ENCODE results near the gene NPBWR2. TPM values are rescaled to one million over a fixed set of nuclear protein-coding genes. Genes with fewer than 3 reads are reported as not detected.

NPBWR2 gene
- total RNA-seq, 1 donor from 2014 or later: not detected

DNA sequence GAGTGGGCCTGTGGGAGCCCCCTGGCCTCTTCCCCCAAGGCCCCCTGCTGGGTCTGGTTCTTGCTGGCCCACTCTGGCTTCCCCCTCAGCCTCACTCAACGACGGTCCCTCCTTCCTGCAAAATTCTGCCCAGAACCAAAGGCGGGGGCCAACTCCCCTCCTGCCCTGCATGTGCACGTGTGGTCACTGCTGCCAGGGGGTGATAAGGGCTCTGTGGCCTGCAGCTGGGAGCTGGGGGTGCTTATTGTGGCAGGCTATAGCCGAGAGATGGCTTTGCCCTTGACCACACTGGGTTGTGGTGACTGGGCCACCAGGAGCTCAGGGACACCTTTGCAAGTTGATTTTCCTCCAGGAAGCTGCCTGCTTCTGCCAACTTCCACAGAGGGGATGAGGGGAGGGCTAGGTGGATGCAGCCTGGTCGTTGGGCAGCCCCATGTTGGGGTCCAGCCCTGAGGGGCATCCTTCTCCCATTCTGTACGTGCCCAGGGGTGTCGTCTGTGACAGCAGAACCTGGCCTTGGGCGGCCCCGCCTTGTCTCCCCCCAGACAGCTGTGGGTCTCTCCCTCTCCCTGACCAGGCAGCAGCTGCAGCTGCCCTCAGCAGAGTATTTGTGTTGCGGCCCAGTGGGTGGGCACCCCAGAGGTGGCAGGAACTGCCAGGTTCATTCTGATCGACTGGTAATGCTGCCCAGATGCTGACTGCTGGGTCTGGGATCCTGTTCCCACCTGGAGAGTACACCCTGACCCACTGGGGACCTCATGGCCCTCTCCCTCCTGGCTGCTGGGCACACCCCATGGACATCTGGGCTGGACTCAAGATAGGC is 38.8 kb downstream of the NPBWR2 start:
- intact Hi-C loops (cut with micrococcal nuclease): loop anchor here (10.0 kb wide), 2 partner anchors 204 to 444 kb away; partner anchors contain the start of genes ABHD16B, GMEB2 and TPD52L2
- H3K27me3 Mint-ChIP-seq: no peaks in the 10 kb centered on the region
- peak overlapping the region; percentile 15 for H3K27ac Mint-ChIP-seq
- peaks cover 13% of the 10 kb centered on the region for H3K36me3 Mint-ChIP-seq (ENCODE audit: low read depth)
- no peaks in the 10 kb centered on the region for H3K9me3 Mint-ChIP-seq
- DNase-seq: no peak
- H3K4me3 Mint-ChIP-seq: peak overlapping the region; percentile 34
- peaks cover 40% of the 10 kb centered on the region for H3K4me1 Mint-ChIP-seq

GRCh38 chr20:64067733-64068307 is 39.5 kb downstream of the NPBWR2 start:
- peaks cover 41% of the 10 kb centered on the region for H3K4me1 Mint-ChIP-seq

DNA sequence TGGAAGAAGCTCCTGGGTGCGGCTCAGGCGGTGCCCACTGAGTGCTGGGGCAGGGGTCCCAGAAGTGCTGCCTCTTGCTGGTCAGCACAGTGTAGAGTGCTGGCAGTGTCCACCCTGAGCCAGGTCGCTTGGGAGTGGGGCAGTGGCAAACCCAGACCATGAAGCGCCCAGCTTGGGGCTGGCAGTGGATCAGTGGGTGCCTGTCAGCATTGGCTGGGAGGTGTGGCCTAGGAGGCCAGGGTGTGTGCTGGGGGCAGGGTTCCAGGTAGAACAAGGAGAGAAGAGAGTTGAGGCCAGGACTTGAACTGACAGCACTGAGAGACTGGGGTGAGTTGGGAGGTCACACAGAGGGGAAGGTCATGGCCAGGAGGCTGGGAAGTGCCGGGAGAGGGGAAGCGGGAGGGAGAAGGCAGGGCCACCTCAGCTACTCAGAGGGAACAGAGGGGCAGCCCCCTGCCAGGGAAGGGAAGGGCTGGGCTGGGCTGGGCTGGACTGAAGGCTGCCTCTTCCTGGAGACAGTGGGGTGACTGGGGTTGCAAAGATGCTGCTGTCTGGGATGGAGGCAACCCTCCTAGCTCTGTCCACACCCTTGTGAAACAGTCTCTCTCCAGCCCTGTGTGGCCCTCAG is 40.2 kb downstream of the NPBWR2 start:
- Mint-ChIP-seq H3K4me1 (peaks cover 45% of the 10 kb centered on the region), H3K27me3 (no peaks in the 10 kb centered on the region), H3K27ac (peak overlapping the region; percentile 88), H3K36me3 (ENCODE audit: low read depth) (peaks cover 6% of the 10 kb centered on the region), H3K4me3 (peak overlapping the region; percentile 76), H3K9me3 (no peaks in the 10 kb centered on the region)
- DNase-seq: no peak
- intact Hi-C loops (cut with micrococcal nuclease): loop anchor here (10.0 kb wide), 2 partner anchors 202 to 442 kb away; partner anchors contain the start of genes ABHD16B, GMEB2 and TPD52L2

More at GRCh38 chr20:64067733-64068307, 39.5 kb downstream of the NPBWR2 start:
- Mint-ChIP-seq H3K27ac (peak overlapping the region; percentile 41), H3K9me3 (no peaks in the 10 kb centered on the region), H3K4me3 (peak overlapping the region; percentile 76), H3K27me3 (no peaks in the 10 kb centered on the region), H3K36me3 (ENCODE audit: low read depth) (peaks cover 11% of the 10 kb centered on the region)
- intact Hi-C loops (cut with micrococcal nuclease): loop anchor here (10.0 kb wide), 2 partner anchors 203 to 443 kb away; partner anchors contain the start of genes ABHD16B, GMEB2 and TPD52L2
- DNase-seq: no peak

GRCh38 chr20:64065974-64066343 is 41.4 kb downstream of the NPBWR2 start:
- intact Hi-C loops (cut with micrococcal nuclease): loop anchor here (1.0 to 10.0 kb wide), 3 partner anchors 13 to 441 kb away; partner anchors contain the start of genes ABHD16B, GMEB2, RGS19 and TPD52L2
- Mint-ChIP-seq H3K27me3 (no peaks in the 10 kb centered on the region), H3K4me3 (peak overlapping the region; percentile 76), H3K4me1 (peaks cover 47% of the 10 kb centered on the region), H3K27ac (peak overlapping the region; percentile 88), H3K36me3 (ENCODE audit: low read depth) (peaks cover 5% of the 10 kb centered on the region), H3K9me3 (no peaks in the 10 kb centered on the region)
- peak; percentile 93 for DNase-seq

DNA sequence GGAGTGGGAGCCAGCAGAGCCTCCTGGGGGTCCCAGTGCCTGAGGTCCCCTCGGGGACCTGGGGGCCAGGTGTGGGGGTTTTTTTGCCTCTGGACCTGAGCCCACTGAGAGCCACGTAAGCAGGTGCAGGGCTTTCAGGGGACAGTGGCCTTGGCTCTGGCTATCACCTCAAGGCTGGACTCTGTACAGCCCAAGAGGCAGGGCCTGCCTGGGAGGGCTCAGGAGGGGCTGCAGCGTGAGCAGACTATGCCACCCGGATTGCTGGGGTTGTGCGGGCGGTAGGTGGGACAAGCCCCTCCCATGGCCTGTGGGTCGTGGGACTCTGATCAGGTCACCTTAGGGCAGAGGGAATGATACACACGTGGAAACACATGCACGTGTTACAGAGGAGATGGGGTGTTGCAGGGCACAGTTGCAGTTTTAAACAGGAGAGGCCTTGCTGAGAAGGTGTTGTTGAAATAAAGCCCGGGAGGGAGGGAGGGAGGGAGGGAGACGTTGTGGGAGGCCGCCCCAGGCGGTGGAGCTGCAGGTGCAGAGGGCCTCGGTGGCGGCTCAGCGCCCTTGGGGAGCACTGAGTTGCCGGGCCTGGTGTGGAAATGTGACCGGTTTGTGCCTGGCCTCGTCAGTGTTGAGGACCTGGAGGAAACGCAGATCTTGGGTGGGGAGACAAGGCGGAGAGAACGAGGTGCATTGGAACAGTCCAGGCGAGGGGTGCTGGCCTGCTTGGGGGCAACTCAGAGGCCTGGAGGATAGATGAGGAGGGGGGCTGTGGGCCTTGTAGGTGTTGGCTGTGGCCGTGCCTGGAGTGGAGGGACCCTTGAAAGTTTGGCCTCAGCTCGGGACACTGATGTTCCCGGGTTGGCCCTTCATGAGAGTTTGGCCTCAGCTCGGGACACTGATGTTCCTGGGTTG is 42.0 kb downstream of the NPBWR2 start:
- H3K4me3 Mint-ChIP-seq: peak overlapping the region; percentile 76
- H3K36me3 Mint-ChIP-seq (ENCODE audit: low read depth): peaks cover 5% of the 10 kb centered on the region
- DNase-seq: peak; percentile 76
- H3K27ac Mint-ChIP-seq: peak overlapping the region; percentile 88
- H3K4me1 Mint-ChIP-seq: peaks cover 47% of the 10 kb centered on the region
- H3K9me3 Mint-ChIP-seq: no peaks in the 10 kb centered on the region
- no peaks in the 10 kb centered on the region for H3K27me3 Mint-ChIP-seq
- intact Hi-C loops (cut with micrococcal nuclease): loop anchor here (10.0 kb wide), 2 partner anchors 201 to 441 kb away; partner anchors contain the start of genes ABHD16B, GMEB2 and TPD52L2

DNA sequence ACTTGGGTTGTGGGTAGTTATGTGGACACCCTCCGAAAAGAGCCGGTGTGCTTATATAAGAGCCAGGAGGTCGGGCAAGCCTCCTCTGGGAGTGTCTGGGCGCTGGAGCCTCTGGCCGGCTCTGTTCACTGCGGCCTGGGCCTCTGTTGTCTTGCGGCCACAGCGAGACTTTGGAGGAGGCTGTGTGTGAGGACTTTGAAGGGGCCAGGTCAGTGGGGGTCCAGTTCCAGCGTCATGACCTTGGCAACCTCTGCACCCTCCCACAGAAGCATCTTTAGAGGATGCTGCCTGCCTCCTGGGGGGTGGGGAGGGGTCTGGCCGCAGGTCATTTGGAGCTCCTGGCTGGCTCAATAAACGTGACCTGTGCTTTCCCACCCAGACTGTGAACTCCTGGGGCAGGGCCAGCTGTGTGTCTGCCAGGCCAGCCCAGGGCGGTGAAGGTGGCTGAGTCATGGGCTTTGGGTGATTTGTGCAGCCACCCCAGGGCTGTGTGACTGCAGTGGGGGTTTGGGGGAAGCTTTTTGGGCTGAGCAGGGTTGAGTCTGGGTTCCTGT is 43.1 kb downstream of the NPBWR2 start:
- peak overlapping the region; percentile 95 for H3K4me3 Mint-ChIP-seq

DNA sequence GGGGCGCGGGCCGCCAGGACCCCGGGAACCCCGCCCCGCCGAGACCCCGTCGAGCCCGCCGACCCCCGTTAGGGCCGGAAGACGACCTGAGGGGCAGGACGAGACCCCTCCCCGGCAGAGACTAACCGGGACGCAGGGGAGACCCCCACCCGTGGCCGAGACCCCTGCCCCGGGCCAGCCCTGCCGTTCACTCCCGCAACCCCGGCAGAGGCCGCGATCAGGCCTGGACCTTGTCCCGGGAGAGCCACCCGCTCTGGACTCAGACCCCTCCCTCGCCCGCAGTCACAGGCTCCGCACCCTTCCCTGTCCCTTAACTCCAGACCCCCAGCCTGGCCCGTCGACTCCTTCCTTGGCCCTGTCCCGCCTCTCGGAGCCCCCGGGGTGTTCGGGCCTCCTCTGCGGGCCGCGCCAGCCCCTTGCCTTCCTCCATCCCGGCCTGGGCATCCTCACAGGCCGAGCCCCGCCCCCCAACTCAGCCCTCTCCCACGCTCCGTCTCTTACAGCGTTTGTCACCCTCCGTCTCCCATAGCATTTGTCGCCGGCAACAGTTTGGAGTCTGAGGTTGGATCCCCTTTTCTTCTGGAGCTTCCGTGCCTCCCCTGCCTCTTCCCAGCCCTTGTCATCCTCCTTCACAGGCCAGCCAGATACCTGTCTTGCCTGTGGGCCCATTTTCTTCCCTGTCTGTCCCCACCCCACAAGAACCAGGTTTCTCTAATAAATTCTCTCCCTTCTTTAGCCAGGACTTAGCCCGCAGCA is 43.8 kb downstream of the NPBWR2 start:
- intact Hi-C loops (cut with micrococcal nuclease): loop anchor here (1.0 to 10.0 kb wide), 7 partner anchors 19 to 526 kb away; partner anchors contain the start of genes ABHD16B, ARFRP1, GMEB2 and PTK6
- Mint-ChIP-seq H3K36me3 (ENCODE audit: low read depth) (peaks cover 5% of the 10 kb centered on the region), H3K27me3 (no peaks in the 10 kb centered on the region), H3K4me3 (peak overlapping the region; percentile 95), H3K4me1 (peaks cover 50% of the 10 kb centered on the region), H3K27ac (peak overlapping the region; percentile 91), H3K9me3 (no peaks in the 10 kb centered on the region)
- DNase-seq: peak; percentile 81

More for the DNA sequence above, 43.1 kb downstream of the NPBWR2 start:
- Mint-ChIP-seq H3K27ac (peak overlapping the region; percentile 91), H3K27me3 (no peaks in the 10 kb centered on the region), H3K9me3 (no peaks in the 10 kb centered on the region), H3K4me1 (peaks cover 47% of the 10 kb centered on the region), H3K36me3 (ENCODE audit: low read depth) (peaks cover 5% of the 10 kb centered on the region)
- no peak for DNase-seq
- intact Hi-C loops (cut with micrococcal nuclease): loop anchor here (5.0 to 10.0 kb wide), 4 partner anchors 199 to 527 kb away; partner anchors contain the start of genes ABHD16B, ARFRP1, GMEB2 and PTK6

DNA sequence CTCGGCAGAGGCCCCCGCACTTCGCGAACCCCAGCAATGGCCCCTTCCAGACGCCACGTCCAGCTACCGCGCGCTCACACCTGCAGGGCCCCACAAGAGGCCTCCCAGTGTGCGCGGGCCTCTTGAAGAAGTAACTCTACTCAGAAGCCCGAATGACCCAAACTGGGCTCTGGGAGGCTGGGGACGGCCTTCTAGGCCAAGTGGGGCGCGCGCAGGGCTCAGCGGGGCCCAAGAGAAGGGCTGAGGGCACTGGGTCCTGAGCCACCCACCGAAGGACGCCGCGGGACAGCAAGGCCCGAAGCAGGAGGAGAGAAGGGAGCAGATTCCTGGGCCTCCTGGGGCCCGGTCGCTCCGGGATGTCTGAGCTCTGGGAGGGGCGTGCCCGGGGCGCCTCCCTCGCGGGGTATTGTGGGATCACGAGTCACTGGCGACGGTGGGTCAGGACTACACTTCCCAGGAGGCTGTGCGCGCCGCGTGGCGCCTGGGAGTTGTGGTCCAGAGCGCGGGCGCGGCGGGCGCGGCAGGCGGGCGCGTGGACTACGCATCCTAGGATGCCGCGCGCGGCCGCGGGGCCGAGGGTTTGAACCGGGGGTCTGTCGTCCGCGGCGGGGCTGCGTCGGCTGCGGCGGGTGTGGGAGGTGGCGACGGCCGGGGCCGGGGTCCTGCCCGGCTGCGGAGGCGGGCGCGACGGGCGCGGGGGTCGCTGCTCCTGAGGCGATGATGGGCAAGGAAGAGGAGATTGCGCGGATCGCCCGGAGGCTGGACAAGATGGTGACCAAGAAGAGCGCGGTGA is 44.6 kb downstream of the NPBWR2 start, which contains the start of gene TCEA2:
TCEA2 (plus strand) TSS at position 603 of the 793 bp plus-strand sequence; CDS start at position 718, 115 bp downstream.
- peak within 1 kb of the TSS; percentile 95 for H3K4me3 Mint-ChIP-seq

GRCh38 chr20:64062276-64062595 is 45.1 kb downstream of the NPBWR2 start:
- intact Hi-C loops (cut with micrococcal nuclease): loop anchor here (2.0 to 10.0 kb wide), 5 partner anchors 21 to 525 kb away; partner anchors contain the start of genes ABHD16B, ARFRP1, GMEB2 and PTK6
- H3K4me1 Mint-ChIP-seq: peaks cover 52% of the 10 kb centered on the region
- H3K27me3 Mint-ChIP-seq: no peaks in the 10 kb centered on the region
- H3K4me3 Mint-ChIP-seq: peak overlapping the region; percentile 95
- no peak overlapping the region for H3K27ac Mint-ChIP-seq
- no peaks in the 10 kb centered on the region for H3K9me3 Mint-ChIP-seq
- peaks cover 5% of the 10 kb centered on the region for H3K36me3 Mint-ChIP-seq (ENCODE audit: low read depth)
- no peak for DNase-seq

More for the DNA sequence above, 44.6 kb downstream of the NPBWR2 start, which contains the start of gene TCEA2:
- H3K27me3 Mint-ChIP-seq: no peaks in the 10 kb centered on the region
- intact Hi-C loops (cut with micrococcal nuclease): loop anchor here (1.0 to 10.0 kb wide), 7 partner anchors 20 to 525 kb away; partner anchors contain the start of genes ABHD16B, ARFRP1, GMEB2 and PTK6
- H3K36me3 Mint-ChIP-seq (ENCODE audit: low read depth): peaks cover 5% of the 10 kb centered on the region
- peaks cover 54% of the 10 kb centered on the region for H3K4me1 Mint-ChIP-seq
- peak within 1 kb of the TSS; percentile 91 for H3K27ac Mint-ChIP-seq
- peak; percentile 99 for DNase-seq
- H3K9me3 Mint-ChIP-seq: no peaks in the 10 kb centered on the region

GRCh38 chr20:64058536-64058935 is 48.8 kb downstream of the NPBWR2 start:
- H3K27me3 Mint-ChIP-seq: no peaks in the 10 kb centered on the region
- H3K27ac Mint-ChIP-seq: peak overlapping the region; percentile 69
- H3K4me1 Mint-ChIP-seq: peaks cover 31% of the 10 kb centered on the region
- H3K4me3 Mint-ChIP-seq: peak overlapping the region; percentile 80
- H3K36me3 Mint-ChIP-seq (ENCODE audit: low read depth): no peaks in the 10 kb centered on the region
- no peaks in the 10 kb centered on the region for H3K9me3 Mint-ChIP-seq
- intact Hi-C loops (cut with micrococcal nuclease): no loop called here
- DNase-seq: no peak

Data from activated CD4-positive, alpha-beta T cell treated with anti-CD3 and anti-CD28 coated beads, Interleukin-2, amount 10 ng/mL, durations not matched to agents 24 days and 14 days (primary cell).